ENCODE data around the gene IKZF4. TPM values are rescaled to one million over a fixed set of nuclear protein-coding genes. Genes with fewer than 3 reads are reported as not detected.

The IKZF4 gene
- total and polyA plus RNA-seq, 2 donors (not counting 1 experiment from before 2014, with no cell fraction given): 2.3 to 7.6 TPM

GRCh38 chr12:55973599-55974307 is 47.1 kb upstream of the IKZF4 start, which contains the start of gene RAB5B:
Gene RAB5B (plus strand): TSS chr12:55974078. CDS start chr12:55986961, 12,883 bp downstream.
- H2AFZ ChIP-seq (ENCODE audit: insufficient read depth, low read depth, low read length, poor library complexity, severe bottlenecking): peak within 1 kb of the TSS; percentile 90
- intact Hi-C loops (cut with micrococcal nuclease): loop anchor here (1.0 to 5.0 kb wide), 12 partner anchors 7 to 664 kb away; partner anchors contain the start of genes BLOC1S1, CDK2, DNAJC14 and ORMDL2
- no peaks in the 10 kb centered on the region for H3K27me3 Mint-ChIP-seq
- peak within 1 kb of the TSS; percentile 95 for H3K9ac ChIP-seq (ENCODE audit: low read length)
- DNase-seq: peak; percentile 99
- peak within 1 kb of the TSS; percentile 89 for H3K4me2 ChIP-seq (replicated peaks; ENCODE audit: low read depth, low read length, poor library complexity, severe bottlenecking)
- H4K20me1 ChIP-seq (ENCODE audit: control insufficient read depth, insufficient read depth, low read length, poor library complexity, severe bottlenecking): peaks cover 22% of the 10 kb centered on the region
- H3K4me3 ChIP-seq (ENCODE audit: control extremely low read depth in 1 of 5, extremely low read depth in 1 of 5, insufficient read depth in 1 of 5, low read depth in 2 of 5, low read length in 4 of 5): peak within 1 kb of the TSS; percentile 77 to 99 (median 90)
- POLR2A ChIA-PET: interaction anchor here (0.5 to 1.8 kb wide), 23 partner anchors 9 to 1475 kb away, joined by 3 to 11 read pairs (median 4); partner anchors contain the start of genes BAZ2A, BLOC1S1, ORMDL2 and PA2G4
- no peaks in the 10 kb centered on the region for H3K9me3 Mint-ChIP-seq (ENCODE audit: insufficient read depth)
- CTCF ChIA-PET: interaction anchor here (0.5 to 3.3 kb wide), 15 partner anchors 9 to 663 kb away, joined by 3 to 33 read pairs (median 4); partner anchors contain the start of genes DNAJC14, SUOX and ZC3H10
- H3K27me3 ChIP-seq (replicated peaks in 1 of 4; ENCODE audit: control extremely low read depth in 1 of 4, control insufficient read depth in 3 of 4, insufficient read depth in 4 of 4, low read length in 3 of 4): no peaks in the 10 kb centered on the region
- H3K4me1 Mint-ChIP-seq: peaks cover 13% of the 10 kb centered on the region
- peak; percentile 87 for ATAC-seq (ENCODE audit: low read depth)
- peaks cover 17% of the 10 kb centered on the region in 2 donors for H3K4me1 ChIP-seq (ENCODE audit: control insufficient read depth in 2 of 2, insufficient read depth in 2 of 2, low read length in 2 of 2)
- peak within 1 kb of the TSS; percentile 85 to 96 for H3K27ac ChIP-seq (ENCODE audit: low read length in 2 of 2)
- H3K4me3 Mint-ChIP-seq: no peak within 1 kb of the TSS
- H3K9me3 ChIP-seq (ENCODE audit: control extremely low read depth in 1 of 3, control insufficient read depth in 2 of 3, insufficient read depth in 1 of 3, low read length in 2 of 3): no peaks in the 10 kb centered on the region
- 0% methylated on average over 32 of the region's 39 CpGs for WGBS (ENCODE audit: insufficient coverage)
- H3K27ac Mint-ChIP-seq: no peak within 1 kb of the TSS
- H3K36me3 ChIP-seq (replicated peaks in 1 of 2; ENCODE audit: control extremely low read depth in 1 of 2, control insufficient read depth in 1 of 2, extremely low read depth in 1 of 2, insufficient read depth in 2 of 2, low read length in 1 of 2): no peaks in the 10 kb centered on the region
- TF ChIP-seq EZH2 (IDR thresholded peaks at IDR 0.05; ENCODE audit: borderline replicate concordance, insufficient read depth, low read depth, low read length, poor library complexity, severe bottlenecking) (no peak), CTCF (IDR thresholded peaks at IDR 0.05) (no peak)
- peaks cover 51% of the 10 kb centered on the region for H3K79me2 ChIP-seq (ENCODE audit: control insufficient read depth, insufficient read depth, low read length)
